ENCODE data around the gene ENHO. TPM values are rescaled to one million over a fixed set of nuclear protein-coding genes. Genes with fewer than 3 reads are reported as not detected.

The ENHO gene
- total and polyA plus RNA-seq, 7 donors: 0.20 to 1.2 (median 0.37) TPM; not detected in 1

GRCh38 chr9:34552606-34552981, 29.8 kb upstream of the ENHO start:
- WGBS, 3 donors: 88 to 91% (median 89%) methylated on average over 13 of the region's 13 CpGs
- H3K4me3 ChIP-seq: no peak overlapping the region
- H3K4me1 ChIP-seq: peaks cover 19% of the 10 kb centered on the region
- no peak for TF ChIP-seq CTCF (IDR thresholded peaks at IDR 0.05)
- intact Hi-C loops (cut with DNase I): no loop called here
- no peaks in the 10 kb centered on the region for H3K9me3 ChIP-seq
- peak in 1 of 2 donors; percentile 35 for DNase-seq
- no peak for ATAC-seq
- no peaks in the 10 kb centered on the region for H3K27me3 ChIP-seq (ENCODE audit: insufficient read depth in 3 of 3, low read length in 2 of 3)
- H3K27ac ChIP-seq: no peak overlapping the region
- peaks cover 0 to 22% of the 10 kb centered on the region in 2 donors for H3K36me3 ChIP-seq (ENCODE audit: insufficient read depth in 1 of 2, low read depth in 1 of 2)

GRCh38 chr9:34551751-34552605, 29.2 kb upstream of the ENHO start:
- DNase-seq (no peak), ATAC-seq (no peak)
- Histone ChIP-seq H3K27ac (no peak overlapping the region), H3K27me3 (ENCODE audit: insufficient read depth in 3 of 3, low read length in 2 of 3) (no peaks in the 10 kb centered on the region), H3K4me1 (peaks cover 13% of the 10 kb centered on the region), H3K36me3 (ENCODE audit: insufficient read depth in 1 of 2, low read depth in 1 of 2) (peaks cover 0 to 22% of the 10 kb centered on the region in 2 donors), H3K9me3 (no peaks in the 10 kb centered on the region), H3K4me3 (no peak overlapping the region)
- no peak for TF ChIP-seq CTCF (IDR thresholded peaks at IDR 0.05)
- 89 to 93% (median 90%) methylated on average over 19 to 20 of the region's 20 CpGs for WGBS, 3 donors
- intact Hi-C loops (cut with DNase I): no loop called here

- intact Hi-C loops (cut with DNase I): no loop called here
- peaks cover 0 to 19% of the 10 kb centered on the region in 2 donors for H3K36me3 ChIP-seq (ENCODE audit: insufficient read depth in 1 of 2, low read depth in 1 of 2)
- no peaks in the 10 kb centered on the region for H3K27me3 ChIP-seq (ENCODE audit: insufficient read depth in 3 of 3, low read length in 2 of 3)
- peaks cover 10% of the 10 kb centered on the region for H3K4me1 ChIP-seq
- ATAC-seq: no peak
- no peaks in the 10 kb centered on the region for H3K9me3 ChIP-seq
- DNase-seq: no peak
- H3K27ac ChIP-seq: no peak overlapping the region
- 69 to 74% (median 72%) methylated on average over 5 of the region's 5 CpGs for WGBS, 3 donors
- no peak for TF ChIP-seq CTCF (IDR thresholded peaks at IDR 0.05)
- H3K4me3 ChIP-seq: no peak overlapping the region
Observed at GRCh38 chr9:34550681-34551270, 28.0 kb upstream of the ENHO start.

- Histone ChIP-seq H3K9me3 (no peaks in the 10 kb centered on the region), H3K36me3 (ENCODE audit: insufficient read depth in 1 of 2, low read depth in 1 of 2) (peaks cover 0 to 19% of the 10 kb centered on the region in 2 donors), H3K4me1 (peaks cover 5% of the 10 kb centered on the region), H3K4me3 (no peak overlapping the region), H3K27me3 (ENCODE audit: insufficient read depth in 3 of 3, low read length in 2 of 3) (peaks cover 0 to 2% (median 0%) of the 10 kb centered on the region in 3 donors), H3K27ac (no peak overlapping the region)
- 73 to 83% (median 82%) methylated on average over 12 of the region's 12 CpGs for WGBS, 3 donors
- intact Hi-C loops (cut with DNase I): no loop called here
- TF ChIP-seq CTCF (IDR thresholded peaks at IDR 0.05): no peak
- ATAC-seq: no peak
- DNase-seq: no peak
Observed at GRCh38 chr9:34550016-34550680, 27.4 kb upstream of the ENHO start.
